ENCODE data around the gene COL1A2. TPM values are rescaled to one million over a fixed set of nuclear protein-coding genes. Genes with fewer than 3 reads are reported as not detected.

The COL1A2 gene
- total RNA-seq, 1 experiment from 2014 or later, result 42.1 TPM

- Histone ChIP-seq H3K27me3 (ENCODE audit: insufficient read depth, low read length) (no peaks in the 10 kb centered on the region), H3K23me2 (ENCODE audit: insufficient read length, low read depth, low read length, poor library complexity, severe bottlenecking) (peaks cover 17% of the 10 kb centered on the region), H4K20me1 (ENCODE audit: control insufficient read depth, insufficient read depth, insufficient read length) (no peaks in the 10 kb centered on the region), H2BK12ac (ENCODE audit: insufficient read length, low read depth, low read length) (no peak overlapping the region), H3K56ac (ENCODE audit: insufficient read length, low read depth, low read length) (no peak overlapping the region), H2BK5ac (ENCODE audit: insufficient read length, low read length) (no peak overlapping the region), H4K5ac (ENCODE audit: insufficient read length, low read depth, low read length) (no peak overlapping the region), H2AK5ac (ENCODE audit: insufficient read length, low read length) (no peak overlapping the region), H3K23ac (ENCODE audit: insufficient read length, low read depth, low read length) (no peak overlapping the region), H2BK15ac (ENCODE audit: low read depth, low read length) (no peak overlapping the region), H4K91ac (ENCODE audit: insufficient read length, low read depth, low read length) (no peak overlapping the region), H3K79me2 (ENCODE audit: insufficient read depth, low read length) (no peaks in the 10 kb centered on the region), H3K79me1 (ENCODE audit: insufficient read depth, low read depth, low read length, poor library complexity, severe bottlenecking) (no peaks in the 10 kb centered on the region), H2BK120ac (ENCODE audit: low read depth, low read length, poor library complexity, severe bottlenecking) (no peak overlapping the region), H3K18ac (ENCODE audit: insufficient read length, low read depth, low read length) (peak overlapping the region; percentile 1), H3K9me3 (ENCODE audit: control insufficient read depth, low read depth, low read length) (no peaks in the 10 kb centered on the region), H2AFZ (ENCODE audit: low read length) (no peak overlapping the region), H3K4ac (ENCODE audit: low read depth, low read length) (no peak overlapping the region), H3K14ac (ENCODE audit: insufficient read depth, low read length) (peak overlapping the region; percentile 14; the same call in 1 of the 2 replicates), H3K9ac (ENCODE audit: extremely low read depth, insufficient read length, low read length) (no peak overlapping the region), H4K8ac (replicated peaks; ENCODE audit: insufficient read length, low read depth, low read length) (no peak overlapping the region), H2BK20ac (ENCODE audit: low read depth, low read length, poor library complexity, severe bottlenecking) (no peak overlapping the region), H3K4me1 (ENCODE audit: insufficient read depth, low read length) (peaks cover 4% of the 10 kb centered on the region; the same call in 1 of the 2 replicates), H3T11ph (ENCODE audit: low read length) (no peak overlapping the region), H3K27ac (ENCODE audit: insufficient read length, low read depth, low read length) (no peak overlapping the region), H3K4me2 (ENCODE audit: insufficient read depth, insufficient read length, low read length) (peak overlapping the region; percentile 88)
- peaks cover 8% of the 10 kb centered on the region for H3K27me3 Mint-ChIP-seq (ENCODE audit: low read depth)
- H3K4me3 Mint-ChIP-seq, result peak overlapping the region; percentile 69 to 84
- H3K9me3 Mint-ChIP-seq, result no peaks in the 10 kb centered on the region
- H3K27ac Mint-ChIP-seq, result peak overlapping the region in 1 of 3 experiments; percentile 96; a peak in 1 of 7 replicates
- TF ChIP-seq, protein P1, sequence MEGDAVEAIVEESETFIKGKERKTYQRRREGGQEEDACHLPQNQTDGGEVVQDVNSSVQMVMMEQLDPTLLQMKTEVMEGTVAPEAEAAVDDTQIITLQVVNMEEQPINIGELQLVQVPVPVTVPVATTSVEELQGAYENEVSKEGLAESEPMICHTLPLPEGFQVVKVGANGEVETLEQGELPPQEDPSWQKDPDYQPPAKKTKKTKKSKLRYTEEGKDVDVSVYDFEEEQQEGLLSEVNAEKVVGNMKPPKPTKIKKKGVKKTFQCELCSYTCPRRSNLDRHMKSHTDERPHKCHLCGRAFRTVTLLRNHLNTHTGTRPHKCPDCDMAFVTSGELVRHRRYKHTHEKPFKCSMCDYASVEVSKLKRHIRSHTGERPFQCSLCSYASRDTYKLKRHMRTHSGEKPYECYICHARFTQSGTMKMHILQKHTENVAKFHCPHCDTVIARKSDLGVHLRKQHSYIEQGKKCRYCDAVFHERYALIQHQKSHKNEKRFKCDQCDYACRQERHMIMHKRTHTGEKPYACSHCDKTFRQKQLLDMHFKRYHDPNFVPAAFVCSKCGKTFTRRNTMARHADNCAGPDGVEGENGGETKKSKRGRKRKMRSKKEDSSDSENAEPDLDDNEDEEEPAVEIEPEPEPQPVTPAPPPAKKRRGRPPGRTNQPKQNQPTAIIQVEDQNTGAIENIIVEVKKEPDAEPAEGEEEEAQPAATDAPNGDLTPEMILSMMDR (conservative IDR thresholded peaks at IDR 0.05), result no peak
- H3K36me3 Mint-ChIP-seq (ENCODE audit: insufficient read depth in 1 of 3, low read depth in 3 of 3), result peaks cover 0 to 2% (median 0%) of the 10 kb centered on the region in 3 experiments; a peak in 1 of 7 replicates
- DNase-seq, result peak; percentile 54
- peaks cover 38 to 44% of the 10 kb centered on the region in 2 experiments for H3K4me1 Mint-ChIP-seq
- WGBS (ENCODE audit: extremely low coverage, insufficient read length, low lambda C conversion rate), result no CpG with 5 or more reads among the region's 24 CpGs
These were observed 1.2 kb upstream of the COL1A2 start for GRCh38 chr7:94393246-94394108.

Data from H9 (cell line).